ENCODE data around the gene SARDH. TPM values are rescaled to one million over a fixed set of nuclear protein-coding genes. Genes with fewer than 3 reads are reported as not detected.

Gene SARDH
- total and polyA plus RNA-seq, 2 donors (not counting 1 experiment from before 2014, with no cell fraction given), result 0.03 to 0.07 TPM

- H3K4me2 ChIP-seq (replicated peaks; ENCODE audit: low read depth, low read length, poor library complexity, severe bottlenecking), result no peak overlapping the region
- no peak overlapping the region for H3K4me3 ChIP-seq (ENCODE audit: control extremely low read depth in 1 of 5, extremely low read depth in 1 of 5, insufficient read depth in 1 of 5, low read depth in 2 of 5, low read length in 4 of 5)
- 93% methylated on average over 19 of the region's 20 CpGs for whole genome bisulfite sequencing (ENCODE audit: insufficient coverage)
- Mint-ChIP-seq H3K4me3 (no peak overlapping the region), H3K9me3 (ENCODE audit: insufficient read depth) (no peaks in the 10 kb centered on the region), H3K4me1 (peaks cover 21% of the 10 kb centered on the region), H3K27ac (no peak overlapping the region), H3K27me3 (no peaks in the 10 kb centered on the region)
- DNase-seq (no peak), ATAC-seq (ENCODE audit: low read depth) (no peak)
- intact Hi-C loops (cut with micrococcal nuclease), result no loop called here
- no peak overlapping the region for H2AFZ ChIP-seq (ENCODE audit: insufficient read depth, low read depth, low read length, poor library complexity, severe bottlenecking)
- peaks cover 0 to 80% of the 10 kb centered on the region in 2 experiments for H3K36me3 ChIP-seq (replicated peaks in 1 of 2; ENCODE audit: control extremely low read depth in 1 of 2, control insufficient read depth in 1 of 2, extremely low read depth in 1 of 2, insufficient read depth in 2 of 2, low read length in 1 of 2)
- POLR2A ChIA-PET, result no interaction called here
- TF ChIP-seq EZH2 (IDR thresholded peaks at IDR 0.05; ENCODE audit: borderline replicate concordance, insufficient read depth, low read depth, low read length, poor library complexity, severe bottlenecking), result no peak
- TF ChIP-seq CTCF (IDR thresholded peaks at IDR 0.05), result no peak
- CTCF ChIA-PET, result interaction anchor here (0.9 to 19.3 kb wide), 2 partner anchors 9 to 217 kb away, joined by 3 to 561 read pairs; no protein-coding TSS in a partner anchor
- no peak overlapping the region for H3K27ac ChIP-seq (ENCODE audit: low read length in 2 of 2)
- peaks cover 54% of the 10 kb centered on the region for H4K20me1 ChIP-seq (ENCODE audit: control insufficient read depth, insufficient read depth, low read length, poor library complexity, severe bottlenecking)
- peaks cover 45% of the 10 kb centered on the region for H3K79me2 ChIP-seq (ENCODE audit: control insufficient read depth, insufficient read depth, low read length)
- H3K9ac ChIP-seq (ENCODE audit: low read length), result no peak overlapping the region
- H3K4me1 ChIP-seq (ENCODE audit: control insufficient read depth in 2 of 2, insufficient read depth in 2 of 2, low read length in 2 of 2), result peaks cover 14 to 22% of the 10 kb centered on the region in 2 donors
- no peaks in the 10 kb centered on the region for H3K9me3 ChIP-seq (ENCODE audit: control extremely low read depth in 1 of 3, control insufficient read depth in 2 of 3, insufficient read depth in 1 of 3, low read length in 2 of 3)
- H3K27me3 ChIP-seq (replicated peaks in 1 of 4; ENCODE audit: control extremely low read depth in 1 of 4, control insufficient read depth in 3 of 4, insufficient read depth in 4 of 4, low read length in 3 of 4), result no peaks in the 10 kb centered on the region
These were observed 40.3 kb upstream of the SARDH start for GRCh38 chr9:133778336-133779013.

GRCh38 chr9:133777871-133778270 is 39.7 kb upstream of the SARDH start:
- Histone ChIP-seq H4K20me1 (ENCODE audit: control insufficient read depth, insufficient read depth, low read length, poor library complexity, severe bottlenecking) (peaks cover 54% of the 10 kb centered on the region), H3K36me3 (replicated peaks in 1 of 2; ENCODE audit: control extremely low read depth in 1 of 2, control insufficient read depth in 1 of 2, extremely low read depth in 1 of 2, insufficient read depth in 2 of 2, low read length in 1 of 2) (peaks cover 0 to 81% of the 10 kb centered on the region in 2 experiments), H2AFZ (ENCODE audit: insufficient read depth, low read depth, low read length, poor library complexity, severe bottlenecking) (no peak overlapping the region), H3K4me2 (replicated peaks; ENCODE audit: low read depth, low read length, poor library complexity, severe bottlenecking) (no peak overlapping the region), H3K9me3 (ENCODE audit: control extremely low read depth in 1 of 3, control insufficient read depth in 2 of 3, insufficient read depth in 1 of 3, low read length in 2 of 3) (no peaks in the 10 kb centered on the region), H3K9ac (ENCODE audit: low read length) (no peak overlapping the region), H3K4me1 (ENCODE audit: control insufficient read depth in 2 of 2, insufficient read depth in 2 of 2, low read length in 2 of 2) (peaks cover 8 to 16% of the 10 kb centered on the region in 2 donors), H3K27me3 (replicated peaks in 1 of 4; ENCODE audit: control extremely low read depth in 1 of 4, control insufficient read depth in 3 of 4, insufficient read depth in 4 of 4, low read length in 3 of 4) (no peaks in the 10 kb centered on the region), H3K79me2 (ENCODE audit: control insufficient read depth, insufficient read depth, low read length) (peaks cover 40% of the 10 kb centered on the region), H3K27ac (ENCODE audit: low read length in 2 of 2) (no peak overlapping the region), H3K4me3 (ENCODE audit: control extremely low read depth in 1 of 5, extremely low read depth in 1 of 5, insufficient read depth in 1 of 5, low read depth in 2 of 5, low read length in 4 of 5) (no peak overlapping the region)
- DNase-seq (no peak), ATAC-seq (ENCODE audit: low read depth) (no peak)
- intact Hi-C loops (cut with micrococcal nuclease), result no loop called here
- peaks cover 15% of the 10 kb centered on the region for H3K4me1 Mint-ChIP-seq
- WGBS (ENCODE audit: insufficient coverage), result 94% methylated on average over 13 of the region's 14 CpGs
- POLR2A ChIA-PET, result no interaction called here
- CTCF ChIA-PET, result interaction anchor here (1.0 to 19.3 kb wide), 3 partner anchors 35 to 321 kb away, joined by 3 to 561 read pairs (median 8); no protein-coding TSS in a partner anchor
- no peak overlapping the region for H3K27ac Mint-ChIP-seq
- H3K27me3 Mint-ChIP-seq, result no peaks in the 10 kb centered on the region
- no peak overlapping the region for H3K4me3 Mint-ChIP-seq
- H3K9me3 Mint-ChIP-seq (ENCODE audit: insufficient read depth), result no peaks in the 10 kb centered on the region
- TF ChIP-seq EZH2 (IDR thresholded peaks at IDR 0.05; ENCODE audit: borderline replicate concordance, insufficient read depth, low read depth, low read length, poor library complexity, severe bottlenecking), result no peak
- TF ChIP-seq CTCF (IDR thresholded peaks at IDR 0.05), result no peak
